ENCODE data around the gene PSMD12.

GRCh38 chr17:67413388-67413787, 47.0 kb upstream of the PSMD12 start:
- TF ChIP-seq CTCF (IDR thresholded peaks at IDR 0.05) (no peak), POLR2A (IDR thresholded peaks at IDR 0.05) (no peak)

Measured in lower leg skin (tissue), 3 donors.